Esophagus muscularis mucosa (tissue), 4 donors: ENCODE measurements around the gene HSDL2.

ENCODE experiments used
- EP300 ChIP-seq: sonication (generic); formaldehyde crosslinking; IDR thresholded peaks from one replicate; pipeline ENCODE4 v1.6.1; 2017; ENCODE audit warnings: antibody characterized with exemption
- POLR2A ChIP-seq: fragments of 450-650 bp; IDR thresholded peaks from one replicate; pipeline ENCODE4 v1.6.1; 2017; ENCODE audit warnings: antibody characterized with exemption, moderate library complexity, mild to moderate bottlenecking, low read depth
- POLR2AphosphoS5 ChIP-seq, 2 donors: sonication (generic); formaldehyde crosslinking; IDR thresholded peaks; one replicate each; pipeline ENCODE4 v1.6.1; 2017; ENCODE audit warnings: antibody characterized with exemption in 2 of 2
- TF ChIP-seq, protein P1 (sequence below), 3 experiments: fragments of 200-600 bp in 2 of 3; fragments of 450-650 bp in 1 of 3; sonication (generic) in 2 of 3; IDR thresholded peaks; one replicate each; pipeline ENCODE4 v1.5.1; 2017 to 2019; ENCODE audit warnings: antibody characterized with exemption in 3 of 3, mild to moderate bottlenecking in 2 of 3, moderate library complexity in 1 of 3

DNA sequence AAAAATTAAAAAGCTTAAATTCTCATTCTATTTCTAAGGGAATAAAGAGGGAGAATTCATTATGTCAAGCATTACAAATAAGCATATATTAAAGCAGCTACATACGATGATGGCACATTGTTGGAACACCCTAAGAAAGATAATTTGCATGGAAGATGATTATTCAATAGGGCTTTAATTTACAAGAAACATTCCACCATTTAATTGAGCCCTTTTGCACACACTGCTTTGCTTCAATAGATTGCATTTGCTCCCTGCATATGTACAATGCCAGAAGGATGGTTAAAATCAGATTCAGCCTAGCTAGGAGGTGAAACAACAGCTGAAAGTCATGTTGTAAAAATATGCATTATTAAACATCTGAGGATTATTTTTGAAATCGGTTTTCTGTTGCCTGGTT is 128.5 kb downstream of the HSDL2 start:
- TF ChIP-seq, protein P1, sequence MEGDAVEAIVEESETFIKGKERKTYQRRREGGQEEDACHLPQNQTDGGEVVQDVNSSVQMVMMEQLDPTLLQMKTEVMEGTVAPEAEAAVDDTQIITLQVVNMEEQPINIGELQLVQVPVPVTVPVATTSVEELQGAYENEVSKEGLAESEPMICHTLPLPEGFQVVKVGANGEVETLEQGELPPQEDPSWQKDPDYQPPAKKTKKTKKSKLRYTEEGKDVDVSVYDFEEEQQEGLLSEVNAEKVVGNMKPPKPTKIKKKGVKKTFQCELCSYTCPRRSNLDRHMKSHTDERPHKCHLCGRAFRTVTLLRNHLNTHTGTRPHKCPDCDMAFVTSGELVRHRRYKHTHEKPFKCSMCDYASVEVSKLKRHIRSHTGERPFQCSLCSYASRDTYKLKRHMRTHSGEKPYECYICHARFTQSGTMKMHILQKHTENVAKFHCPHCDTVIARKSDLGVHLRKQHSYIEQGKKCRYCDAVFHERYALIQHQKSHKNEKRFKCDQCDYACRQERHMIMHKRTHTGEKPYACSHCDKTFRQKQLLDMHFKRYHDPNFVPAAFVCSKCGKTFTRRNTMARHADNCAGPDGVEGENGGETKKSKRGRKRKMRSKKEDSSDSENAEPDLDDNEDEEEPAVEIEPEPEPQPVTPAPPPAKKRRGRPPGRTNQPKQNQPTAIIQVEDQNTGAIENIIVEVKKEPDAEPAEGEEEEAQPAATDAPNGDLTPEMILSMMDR (IDR thresholded peaks at IDR 0.05), result no peak
- no peak for TF ChIP-seq POLR2A
- TF ChIP-seq EP300, result no peak
- no peak for TF ChIP-seq POLR2AphosphoS5 (IDR thresholded peaks at IDR 0.05)
